Stimulated activated CD8-positive, alpha-beta memory T cell treated with anti-CD3 and anti-CD28 coated beads, Interleukin-12 subunit alpha, Interleukin-12 subunit beta, amount 100 ng/mL, for 4 hours (primary cell): ENCODE data around the gene IL31RA.
"Not testable (repeated sequence)": the region's sequence is repeated elsewhere in the genome, so short reads cannot be mapped to it uniquely, and the experiment has no call there.

Experiments
- DNase-seq: peaks from one replicate; pipeline ENCODE4 v3.0.0-alpha.2; 2020; ENCODE audit warnings: low read depth

IL31RA gene

DNA sequence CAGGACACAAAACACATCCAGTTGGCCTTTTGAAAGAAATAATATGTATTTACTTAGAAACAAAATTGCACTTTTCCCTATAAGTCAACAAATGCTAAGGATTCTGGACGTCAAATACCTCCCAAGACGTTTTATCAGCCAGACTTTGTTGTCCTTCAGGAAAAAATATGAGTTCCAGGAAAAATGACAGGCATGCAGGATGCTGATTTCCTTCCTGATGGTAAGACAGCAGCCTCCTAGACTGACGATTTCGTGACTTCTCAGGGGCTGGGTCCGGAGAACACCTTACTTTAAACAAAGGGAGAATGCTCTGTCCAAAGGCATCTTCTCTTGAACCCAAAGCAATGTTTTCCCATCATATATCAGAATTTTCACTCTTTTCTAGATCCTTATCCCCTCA is 74.6 kb downstream of the IL31RA start:
- no peak for DNase-seq

DNA sequence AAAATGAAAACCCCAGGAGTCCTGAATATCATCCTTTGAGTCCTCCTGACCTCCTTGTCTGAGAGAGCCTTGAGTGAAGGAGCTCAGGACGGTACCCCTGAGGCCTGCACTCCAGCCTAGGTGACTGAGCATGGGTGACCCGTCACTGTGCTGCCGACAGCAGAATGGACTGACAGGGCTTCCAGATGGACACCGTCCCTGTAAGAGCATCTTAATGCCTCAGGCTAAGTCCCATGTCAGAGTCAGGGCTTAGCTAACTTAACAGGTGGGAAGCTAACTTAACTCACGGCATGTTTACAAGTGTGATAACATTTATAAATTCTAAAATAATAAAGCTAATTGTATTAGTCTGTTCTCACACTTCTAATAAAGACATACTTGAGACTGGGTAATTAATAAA is 75.3 kb downstream of the IL31RA start:
- DNase-seq = no peak

DNA sequence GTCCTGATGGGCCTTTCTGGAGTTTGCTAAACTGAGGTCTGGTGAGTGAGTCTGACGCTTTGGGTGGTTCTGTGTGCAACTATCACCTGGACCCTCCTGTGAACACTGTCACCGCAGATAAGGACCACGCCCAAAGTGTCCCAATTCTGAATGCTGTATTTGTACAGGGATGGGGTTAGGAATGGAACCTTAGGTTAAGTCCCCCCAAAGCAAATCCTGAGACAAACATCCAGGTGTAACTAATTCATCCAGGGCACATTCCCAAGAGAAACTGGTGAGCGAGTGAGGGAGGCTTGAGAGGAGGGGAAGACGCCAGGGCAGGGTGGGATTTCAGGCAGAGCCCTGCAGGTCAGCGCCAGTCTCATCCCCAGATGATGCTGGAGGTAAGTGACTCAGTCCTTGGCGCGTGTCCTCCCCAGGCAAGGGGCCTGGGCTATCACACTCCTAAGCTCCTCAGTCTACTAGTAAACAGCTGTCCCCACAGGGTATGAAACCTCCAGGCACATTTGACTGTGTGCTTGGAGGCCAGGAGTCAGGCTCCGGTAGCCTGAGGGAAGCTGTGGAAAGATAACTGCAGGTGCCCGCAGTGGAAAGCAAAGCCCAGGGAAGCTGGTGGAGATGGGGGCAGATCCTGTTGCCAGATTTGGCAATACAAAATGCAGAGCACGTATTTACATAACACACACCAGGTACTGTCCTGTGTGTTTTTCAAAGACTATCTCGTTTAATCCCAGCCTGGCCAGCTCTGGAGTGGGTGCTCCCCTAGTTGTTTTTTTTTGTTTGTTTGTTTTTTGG is 76.9 kb downstream of the IL31RA start:
- DNase-seq = no peak

DNA sequence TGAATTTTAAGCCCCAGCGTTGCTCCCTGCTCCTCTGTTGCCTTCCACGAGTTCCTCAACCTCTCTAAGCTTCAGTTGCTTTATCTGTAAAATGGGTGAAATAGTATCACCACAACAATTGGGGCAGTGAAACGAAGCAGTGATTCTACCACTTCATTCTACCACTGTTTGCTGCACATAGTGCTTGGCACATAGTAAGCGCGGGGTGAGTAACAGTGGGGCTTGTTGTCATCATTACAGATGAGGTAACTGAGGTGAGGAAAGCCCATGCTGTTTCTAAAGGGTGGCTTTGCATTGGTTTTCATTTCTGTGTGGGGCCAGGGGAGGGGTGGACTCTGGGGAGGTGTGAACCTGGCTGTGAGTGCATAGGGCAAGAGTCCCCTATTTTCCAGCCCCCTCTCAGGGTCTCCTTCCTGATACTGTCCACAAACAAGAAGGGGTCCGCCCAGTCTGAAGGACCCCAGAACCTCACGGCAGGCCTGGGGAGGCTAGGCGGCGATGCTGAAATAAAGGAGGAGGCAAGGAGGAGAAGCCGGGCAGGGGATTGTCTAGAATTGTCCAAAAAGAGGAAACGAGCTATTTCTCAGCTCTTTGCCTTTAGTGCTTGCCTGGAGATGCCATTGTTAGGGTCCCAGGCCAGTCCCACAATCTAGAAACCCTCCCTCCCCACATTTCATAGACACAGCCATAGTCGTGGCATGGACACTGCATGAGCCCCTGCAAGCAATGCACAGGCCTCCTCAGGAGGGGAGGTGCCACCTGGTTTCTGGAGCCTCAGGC is 78.1 kb downstream of the IL31RA start:
- no peak for DNase-seq

DNA sequence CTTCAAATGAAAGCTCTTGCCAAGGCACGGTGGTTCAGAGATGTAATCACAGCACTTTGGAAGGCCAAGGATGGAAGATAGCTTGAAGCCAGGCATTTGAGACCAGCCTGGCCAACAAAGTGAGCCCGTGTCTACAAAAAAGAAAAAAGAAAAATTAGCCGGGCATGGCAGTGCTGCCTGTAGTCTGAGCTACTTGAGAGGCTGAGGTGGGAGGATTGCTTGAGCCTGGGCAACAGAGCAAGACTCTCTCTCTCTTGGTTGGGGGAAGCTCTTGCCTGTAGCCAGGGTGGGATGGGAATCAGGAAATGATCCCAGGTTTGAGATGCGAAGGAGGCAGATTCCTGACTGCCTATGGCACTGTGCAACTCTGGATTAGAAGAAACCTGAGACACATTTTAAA is 81.5 kb downstream of the IL31RA start:
- DNase-seq = no peak

DNA sequence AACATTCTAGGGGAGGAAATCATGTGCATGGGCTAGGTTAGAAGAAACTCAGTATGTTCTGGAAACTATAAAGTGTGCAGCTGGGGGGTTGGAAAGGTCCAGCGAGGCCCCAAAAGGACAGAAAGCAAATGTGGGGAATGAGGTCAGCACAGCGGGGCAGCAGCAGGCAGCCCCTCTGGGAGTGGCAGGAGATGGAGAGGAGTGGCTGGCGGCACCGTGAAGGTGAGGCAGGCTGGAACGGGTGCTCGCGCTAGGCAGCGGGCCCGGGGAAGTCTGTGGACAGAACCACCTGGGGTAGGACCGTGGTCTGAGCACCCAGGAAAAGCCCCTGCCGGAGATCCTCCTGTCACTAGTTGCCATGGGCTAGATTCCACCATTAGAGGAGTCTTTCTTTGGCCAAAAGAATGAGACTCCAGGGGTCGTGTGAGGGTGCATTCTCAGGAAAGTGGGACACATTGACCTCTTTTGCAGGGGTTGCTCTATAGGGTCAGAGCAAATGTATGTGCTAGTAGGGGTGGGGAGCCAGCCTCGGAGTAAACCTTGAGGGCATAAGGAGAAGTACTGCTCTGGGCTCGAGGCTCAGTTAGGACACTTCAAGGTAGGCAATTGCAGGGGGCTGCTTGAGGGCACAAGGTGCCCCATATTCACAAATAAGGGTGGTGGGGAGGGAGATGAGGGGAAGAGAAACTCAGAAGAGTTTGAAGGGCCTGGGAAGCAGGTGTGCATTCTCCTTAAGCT is 82.4 kb downstream of the IL31RA start:
- no peak for DNase-seq

DNA sequence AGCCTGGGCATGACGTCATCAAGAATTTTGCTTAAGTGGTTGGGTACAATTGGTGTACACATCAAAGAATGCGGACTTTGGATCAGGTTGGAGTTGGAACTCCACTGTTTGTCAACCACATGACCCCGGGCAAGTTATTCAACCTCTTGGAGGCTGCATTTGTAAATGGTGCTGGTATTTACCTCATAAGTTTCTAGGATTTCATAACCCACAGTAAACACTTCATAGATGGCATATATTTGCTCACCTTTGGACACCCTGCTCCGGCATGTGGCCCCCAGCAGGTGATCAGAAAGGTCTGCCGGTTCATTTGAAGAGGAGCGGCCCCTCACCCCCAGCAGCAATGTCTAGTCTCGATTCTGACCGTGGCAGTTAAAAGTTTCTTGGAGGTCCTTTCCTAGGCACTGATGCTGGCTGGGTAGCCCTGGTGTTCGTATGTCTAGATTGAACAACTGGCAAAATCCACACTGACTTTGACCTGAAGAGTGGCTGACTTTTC is 83.0 kb downstream of the IL31RA start:
- no peak for DNase-seq

DNA sequence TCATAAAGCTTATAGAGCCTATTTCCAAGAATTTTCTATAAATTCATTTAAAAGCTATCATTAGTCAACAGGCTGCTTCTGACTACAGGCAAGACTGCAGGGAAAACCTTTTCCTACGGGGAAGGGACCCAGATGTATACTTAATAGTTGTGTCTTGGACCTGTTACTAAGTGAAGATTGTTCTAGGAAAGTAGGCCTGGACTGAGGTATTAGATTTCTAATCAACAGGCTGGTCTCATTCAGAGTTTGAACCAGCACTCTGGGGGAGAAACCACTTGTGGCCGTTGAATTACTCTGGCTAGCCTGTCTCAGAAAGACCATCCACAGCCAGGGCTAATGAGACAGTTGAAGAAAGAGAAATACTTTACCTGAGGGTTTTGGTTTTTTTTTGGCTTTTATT is 83.6 kb downstream of the IL31RA start:
- DNase-seq = no peak

DNA sequence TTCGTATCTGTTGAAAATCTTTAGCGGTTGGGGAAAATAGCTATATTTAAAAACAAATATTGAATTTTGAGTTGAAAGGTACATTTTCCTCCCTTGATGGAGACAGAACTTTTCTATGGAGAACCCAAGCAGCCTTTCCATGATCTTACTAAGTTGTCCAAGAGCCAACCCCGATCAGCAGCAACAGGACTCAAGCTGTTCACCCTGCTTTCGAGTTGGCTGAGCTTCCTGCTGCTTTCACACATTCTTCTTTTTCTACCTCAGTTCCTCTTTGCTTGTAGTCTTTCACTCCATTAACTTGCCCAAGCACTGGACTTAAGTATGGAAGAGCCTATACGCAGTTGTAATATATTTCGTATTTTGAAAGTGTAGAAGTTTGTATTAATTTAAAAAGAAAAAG is 84.2 kb downstream of the IL31RA start:
- no peak for DNase-seq

DNA sequence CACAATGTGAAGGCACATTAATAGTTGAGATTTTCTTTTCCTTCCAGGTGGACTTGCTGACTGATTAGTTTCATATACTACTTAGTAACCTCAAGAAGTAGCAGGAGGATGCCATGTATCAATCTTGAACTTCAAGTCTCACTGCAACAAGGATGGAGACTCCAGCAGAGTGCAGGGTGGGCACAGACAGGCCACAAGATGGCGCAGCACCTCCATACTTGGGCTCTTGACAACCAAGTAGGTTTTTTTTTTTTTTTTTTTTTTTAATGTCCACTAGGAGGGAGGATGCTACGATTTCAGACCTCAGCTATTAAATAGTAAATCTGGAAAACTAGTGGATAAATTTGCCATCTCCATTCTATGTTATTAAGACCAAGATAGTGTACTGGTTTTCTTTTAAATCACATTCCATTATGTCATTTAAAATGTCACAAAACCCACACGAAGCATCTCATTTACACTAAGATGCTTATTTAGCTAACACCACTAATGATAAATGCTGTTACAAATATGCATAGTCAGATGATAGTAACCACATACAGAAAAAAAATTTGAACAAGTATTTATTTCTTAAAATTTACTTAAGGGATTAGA is 85.0 kb downstream of the IL31RA start:
- DNase-seq = peak; percentile 42

DNA sequence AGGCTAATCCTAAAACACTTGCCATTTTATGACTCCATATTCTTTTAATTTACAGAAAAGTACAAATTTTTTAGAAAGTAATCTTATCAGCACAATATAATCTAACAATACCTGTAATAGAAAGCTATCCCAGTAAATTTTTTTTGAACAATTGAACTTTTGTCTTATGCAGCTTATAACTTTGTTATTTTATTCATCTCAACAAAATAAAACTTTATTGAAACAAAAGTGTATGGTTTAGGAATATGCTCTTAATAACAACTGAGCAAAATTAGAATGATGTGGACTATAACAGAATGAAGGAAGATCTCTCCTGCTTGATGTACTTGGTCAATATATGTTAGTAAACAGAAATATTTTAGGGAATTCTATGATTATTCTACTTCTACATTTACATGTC is 86.4 kb downstream of the IL31RA start:
- DNase-seq = not testable (repeated sequence)

DNA sequence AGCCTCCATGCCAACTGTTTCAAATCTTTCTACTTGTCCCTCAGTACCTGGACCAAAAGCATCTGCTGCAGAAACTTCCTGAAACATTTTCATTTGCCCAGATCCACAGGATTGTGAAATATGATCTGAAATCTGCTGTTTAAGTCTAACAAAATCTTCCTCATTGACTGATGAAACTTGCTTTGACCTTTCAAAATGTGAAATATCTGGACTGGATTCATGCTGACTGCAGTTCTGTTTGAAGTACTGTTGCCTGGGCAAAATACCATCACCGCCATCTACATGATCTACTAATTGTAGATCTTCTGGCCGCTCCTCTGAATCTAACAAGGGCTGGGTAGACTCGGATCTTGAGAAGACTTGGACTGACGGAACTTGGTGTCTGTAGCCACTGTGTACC is 90.0 kb downstream of the IL31RA start:
- not testable (repeated sequence) for DNase-seq

DNA sequence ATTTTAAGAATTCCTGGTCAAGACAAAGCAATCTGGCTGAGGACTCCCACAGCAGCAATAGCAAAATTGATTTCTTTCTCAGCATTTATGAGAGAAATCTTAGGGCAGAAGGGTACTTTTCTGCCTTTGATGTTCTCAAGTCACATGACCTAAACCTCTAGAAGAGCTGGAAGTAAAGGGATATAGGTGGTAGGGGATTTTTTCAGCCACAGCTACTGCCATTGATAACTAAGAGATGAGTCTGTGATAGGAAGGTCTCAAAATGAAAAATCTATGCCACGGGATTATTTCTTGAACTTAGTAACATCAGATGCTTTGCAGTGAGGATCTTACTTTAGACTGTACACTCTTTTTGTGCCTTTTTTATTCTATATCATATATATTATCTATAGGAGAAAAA is 108.1 kb downstream of the IL31RA start:
- DNase-seq = no peak

DNA sequence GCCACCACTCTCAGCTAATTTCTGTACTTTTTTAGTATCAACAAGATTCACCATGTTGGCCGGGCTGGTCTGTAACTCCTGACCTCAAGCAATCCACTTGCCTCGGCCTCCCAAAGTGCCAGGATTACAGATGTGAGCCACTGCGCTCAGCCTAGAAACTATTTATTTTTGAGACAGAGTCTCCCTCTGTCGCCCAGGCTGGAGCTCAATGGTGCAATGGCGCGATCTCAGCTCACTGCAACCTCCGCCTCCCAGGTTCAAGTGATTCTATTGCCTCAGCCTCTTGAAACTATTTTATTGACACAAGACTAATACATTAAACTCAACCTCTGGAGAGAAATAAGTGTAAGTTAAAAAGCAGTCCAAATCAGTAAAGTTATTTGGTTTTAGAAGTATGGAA is 109.6 kb downstream of the IL31RA start:
- DNase-seq = no peak

DNA sequence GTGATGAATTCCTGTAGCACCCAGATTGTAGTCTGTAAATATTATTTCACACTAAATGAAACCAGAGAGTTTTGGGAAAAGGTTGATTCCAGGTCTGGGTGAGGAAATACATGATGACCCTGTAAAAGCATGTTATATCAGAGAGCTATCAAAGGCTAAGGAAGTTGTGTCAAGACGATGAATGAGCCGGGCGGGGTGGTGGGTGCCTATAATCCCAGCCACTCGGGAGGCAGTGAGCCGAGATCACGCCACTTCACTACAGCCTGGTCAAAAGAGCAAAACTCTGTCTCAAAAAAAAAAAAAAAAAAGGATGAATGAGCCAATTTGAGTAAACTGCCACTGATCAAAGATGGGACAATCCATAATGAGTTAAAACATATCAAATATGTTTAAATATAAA is 114.4 kb downstream of the IL31RA start:
- no peak for DNase-seq

DNA sequence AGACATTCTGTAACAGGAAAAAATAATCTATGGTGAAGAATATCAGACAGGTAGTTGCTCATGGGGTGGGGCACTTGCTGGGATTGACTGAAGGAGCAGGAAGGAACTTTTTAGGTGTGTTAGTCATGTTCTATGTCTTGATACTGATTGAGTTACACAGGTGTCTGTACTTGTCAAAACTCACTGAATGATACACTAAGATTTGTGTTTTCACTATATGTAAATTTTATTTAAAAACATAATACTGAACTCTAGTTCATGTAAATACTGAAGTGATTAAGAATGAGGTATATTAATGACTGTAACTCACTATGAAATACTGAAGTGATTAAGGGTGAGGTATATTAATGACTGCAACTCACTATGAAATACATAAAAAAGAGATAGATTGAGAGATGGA is 115.1 kb downstream of the IL31RA start:
- no peak for DNase-seq

DNA sequence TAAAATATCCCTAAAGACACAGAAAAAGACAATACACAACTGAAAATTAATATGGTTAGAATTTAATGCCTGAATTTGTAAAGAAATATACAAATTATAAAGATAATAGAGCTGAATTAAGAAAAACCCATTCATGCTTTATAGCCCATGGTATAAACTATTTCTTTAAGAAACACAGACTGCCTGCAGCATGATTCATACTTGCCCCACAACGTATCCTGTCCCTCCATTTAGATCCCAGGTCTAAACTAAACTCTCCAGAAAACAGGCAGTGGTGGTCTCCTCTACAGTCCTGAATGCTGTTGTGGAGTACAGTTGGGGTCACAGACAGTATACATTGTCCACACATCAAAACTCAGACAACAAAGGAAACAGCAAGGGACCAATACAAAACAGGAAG is 118.8 kb downstream of the IL31RA start:
- DNase-seq = no peak
